NCI-H187 (cell line): ENCODE measurements around the gene SLC25A17.
"Not testable (repeated sequence)": the region's sequence is repeated elsewhere in the genome, so short reads cannot be mapped to it uniquely, and the experiment has no call there.

ENCODE experiments used
- DNase-seq, 2 experiments: peaks; one replicate each; lab custom pipeline; 2025; lab: John Stamatoyannopoulos, UW

Gene SLC25A17

GRCh38 chr22:40818192-40818746 is 877 bp downstream of the SLC25A17 start:
- DNase-seq, result no peak

GRCh38 chr22:40817737-40818136 is 1.4 kb downstream of the SLC25A17 start:
- no peak for DNase-seq

- no peak for DNase-seq
These were observed 5.2 kb downstream of the SLC25A17 start for GRCh38 chr22:40813912-40814315.

- no peak for DNase-seq
These were observed 10.9 kb downstream of the SLC25A17 start for GRCh38 chr22:40808018-40808841.

- DNase-seq, result no peak
These were observed 12.4 kb downstream of the SLC25A17 start for GRCh38 chr22:40806711-40807110.

- no peak for DNase-seq
These were observed 13.4 kb downstream of the SLC25A17 start for GRCh38 chr22:40805699-40806203.

- no peak for DNase-seq
These were observed 13.9 kb downstream of the SLC25A17 start for GRCh38 chr22:40805239-40805638.

GRCh38 chr22:40803321-40803720 is 15.8 kb downstream of the SLC25A17 start:
- no peak for DNase-seq

- no peak for DNase-seq
These were observed 20.1 kb downstream of the SLC25A17 start for GRCh38 chr22:40799008-40799407.

GRCh38 chr22:40797427-40797826 is 21.7 kb downstream of the SLC25A17 start:
- no peak for DNase-seq

GRCh38 chr22:40792451-40792850 is 26.7 kb downstream of the SLC25A17 start:
- DNase-seq, result no peak

- no peak for DNase-seq
These were observed 27.9 kb downstream of the SLC25A17 start for GRCh38 chr22:40791241-40791640.

GRCh38 chr22:40789131-40789530 is 30.0 kb downstream of the SLC25A17 start:
- DNase-seq, result no peak

- DNase-seq, result no peak
These were observed 36.6 kb downstream of the SLC25A17 start for GRCh38 chr22:40782521-40782920.

- DNase-seq, result not testable (repeated sequence)
These were observed 37.4 kb downstream of the SLC25A17 start for GRCh38 chr22:40781749-40782148.

GRCh38 chr22:40769761-40770160 is 49.4 kb downstream of the SLC25A17 start:
- no peak for DNase-seq

GRCh38 chr22:40768206-40768605 is 50.9 kb downstream of the SLC25A17 start:
- no peak for DNase-seq

- no peak for DNase-seq
These were observed 52.2 kb downstream of the SLC25A17 start for GRCh38 chr22:40766956-40767355.

- DNase-seq, result no peak
These were observed 54.2 kb downstream of the SLC25A17 start for GRCh38 chr22:40764763-40765441.

GRCh38 chr22:40759294-40759840 is 59.8 kb downstream of the SLC25A17 start:
- DNase-seq, result no peak

- DNase-seq, result not testable (repeated sequence)
These were observed 60.3 kb downstream of the SLC25A17 start for GRCh38 chr22:40758851-40759250.

- DNase-seq, result no peak
These were observed 60.8 kb downstream of the SLC25A17 start for GRCh38 chr22:40758390-40758789.

GRCh38 chr22:40757071-40757470 is 62.1 kb downstream of the SLC25A17 start:
- no peak for DNase-seq
